ENCODE results near the gene UGT1A4. TPM values are rescaled to one million over a fixed set of nuclear protein-coding genes. Genes with fewer than 3 reads are reported as not detected.

The UGT1A4 gene
- total RNA-seq, 1 experiment from 2014 or later, result not detected

DNA sequence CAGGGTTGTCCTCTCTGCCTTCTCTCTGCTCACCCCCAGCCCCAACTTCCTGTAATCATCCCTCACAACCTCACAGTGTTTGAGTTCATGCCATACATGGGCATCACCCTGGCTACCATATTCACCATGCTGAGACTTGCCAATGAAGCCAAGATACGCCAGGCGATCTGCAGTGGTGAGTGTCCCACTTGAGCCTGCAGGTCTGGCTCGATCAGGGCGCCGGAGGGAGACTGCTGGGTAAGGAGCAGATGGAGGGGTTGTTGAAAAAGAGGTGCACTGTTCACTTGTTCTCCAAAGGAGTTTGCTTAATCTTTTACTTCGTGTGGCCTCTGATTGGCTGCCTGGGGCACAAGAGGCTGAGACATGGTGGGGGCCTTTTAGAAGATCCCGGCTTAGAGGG is 74.2 kb downstream of the UGT1A4 start:
- DNase-seq (ENCODE audit: unreplicated experiment), result no peak
- H3K36me3 Mint-ChIP-seq (ENCODE audit: insufficient read depth, unreplicated experiment), result no peaks in the 10 kb centered on the region
- no peak overlapping the region for H3K27ac Mint-ChIP-seq (ENCODE audit: low read depth, unreplicated experiment)
- CTCF ChIA-PET, result no interaction called here
- H3K4me3 Mint-ChIP-seq (ENCODE audit: unreplicated experiment), result no peak overlapping the region
- TF ChIP-seq, protein P1, sequence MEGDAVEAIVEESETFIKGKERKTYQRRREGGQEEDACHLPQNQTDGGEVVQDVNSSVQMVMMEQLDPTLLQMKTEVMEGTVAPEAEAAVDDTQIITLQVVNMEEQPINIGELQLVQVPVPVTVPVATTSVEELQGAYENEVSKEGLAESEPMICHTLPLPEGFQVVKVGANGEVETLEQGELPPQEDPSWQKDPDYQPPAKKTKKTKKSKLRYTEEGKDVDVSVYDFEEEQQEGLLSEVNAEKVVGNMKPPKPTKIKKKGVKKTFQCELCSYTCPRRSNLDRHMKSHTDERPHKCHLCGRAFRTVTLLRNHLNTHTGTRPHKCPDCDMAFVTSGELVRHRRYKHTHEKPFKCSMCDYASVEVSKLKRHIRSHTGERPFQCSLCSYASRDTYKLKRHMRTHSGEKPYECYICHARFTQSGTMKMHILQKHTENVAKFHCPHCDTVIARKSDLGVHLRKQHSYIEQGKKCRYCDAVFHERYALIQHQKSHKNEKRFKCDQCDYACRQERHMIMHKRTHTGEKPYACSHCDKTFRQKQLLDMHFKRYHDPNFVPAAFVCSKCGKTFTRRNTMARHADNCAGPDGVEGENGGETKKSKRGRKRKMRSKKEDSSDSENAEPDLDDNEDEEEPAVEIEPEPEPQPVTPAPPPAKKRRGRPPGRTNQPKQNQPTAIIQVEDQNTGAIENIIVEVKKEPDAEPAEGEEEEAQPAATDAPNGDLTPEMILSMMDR (IDR thresholded peaks at IDR 0.05; ENCODE audit: unreplicated experiment), result no peak
- H3K4me1 Mint-ChIP-seq (ENCODE audit: insufficient read depth, unreplicated experiment), result no peaks in the 10 kb centered on the region
- no TSS peak for BruUV-seq (replicated peaks)
- intact Hi-C loops (cut with micrococcal nuclease), result no loop called here
- POLR2A ChIA-PET, result interaction anchor here (0.5 kb wide), 1 partner anchor 59 kb away, joined by 3 read pairs; no protein-coding TSS in a partner anchor
- no peaks in the 10 kb centered on the region for H3K27me3 Mint-ChIP-seq (ENCODE audit: insufficient read depth, unreplicated experiment)
- H3K9me3 Mint-ChIP-seq (ENCODE audit: unreplicated experiment), result peaks cover 6% of the 10 kb centered on the region

DNA sequence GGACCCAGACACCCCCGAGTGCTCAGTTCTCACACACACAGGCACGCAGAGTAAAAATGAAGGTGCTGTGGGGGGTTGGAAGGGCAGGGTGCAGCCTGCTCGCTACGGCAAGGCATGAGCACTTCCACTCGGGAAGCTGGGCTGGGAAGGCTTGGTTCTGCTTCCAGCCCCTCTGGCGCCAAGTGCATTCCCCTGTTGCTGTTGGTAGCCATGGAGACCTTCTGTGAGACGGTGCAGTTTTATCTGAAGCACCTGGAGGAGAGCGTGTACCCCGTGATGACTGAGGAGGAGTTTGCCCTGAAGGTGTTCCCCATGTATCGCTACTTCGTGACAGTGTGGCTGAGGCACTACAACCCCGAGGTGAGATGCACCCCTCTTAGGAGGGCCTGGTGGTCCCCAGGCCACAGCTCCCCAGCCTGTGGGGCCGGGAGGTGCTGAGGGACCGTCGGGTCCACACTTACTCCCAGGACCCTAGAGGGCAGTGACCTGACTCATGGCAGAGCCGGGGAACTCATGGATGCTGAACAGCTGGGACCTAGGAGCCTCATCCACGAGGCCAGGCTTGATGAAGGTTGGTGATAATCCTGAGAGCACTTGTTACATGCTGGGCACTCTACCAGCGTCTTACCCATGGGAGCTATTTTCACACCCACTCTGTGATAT is 75.1 kb downstream of the UGT1A4 start:
- ChIA-PET POLR2A (no interaction called here), CTCF (no interaction called here)
- intact Hi-C loops (cut with micrococcal nuclease), result no loop called here

DNA sequence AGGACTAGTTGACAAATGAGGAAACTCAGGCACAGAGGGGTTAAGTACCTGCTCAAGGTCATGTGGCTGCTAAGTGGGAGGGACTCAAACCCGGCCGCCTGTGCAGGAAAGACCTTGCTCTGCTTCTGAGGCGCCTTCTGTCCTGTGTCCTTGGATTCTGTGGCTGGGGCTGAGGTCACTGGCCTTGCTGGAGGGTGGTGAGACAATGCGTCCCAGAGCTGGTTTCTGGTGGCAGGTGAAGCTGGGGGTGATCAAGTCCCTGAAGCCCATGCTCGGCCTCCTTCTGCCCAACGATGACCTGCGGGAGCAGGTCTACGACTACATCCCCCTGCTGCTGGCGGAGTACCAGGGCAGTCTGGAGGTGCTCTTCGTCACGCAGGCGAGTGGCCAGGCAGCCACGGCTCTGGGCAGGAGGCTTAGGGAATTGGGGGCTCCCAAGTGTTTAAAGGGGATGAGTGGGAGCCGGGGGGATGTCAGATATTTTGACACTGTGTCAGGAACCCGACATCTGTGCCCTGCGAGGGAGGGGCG is 75.7 kb downstream of the UGT1A4 start:
- ChIA-PET CTCF (no interaction called here), POLR2A (no interaction called here)
- intact Hi-C loops (cut with micrococcal nuclease), result no loop called here
- H3K4me3 Mint-ChIP-seq (ENCODE audit: unreplicated experiment), result no peak overlapping the region
- no peaks in the 10 kb centered on the region for H3K4me1 Mint-ChIP-seq (ENCODE audit: insufficient read depth, unreplicated experiment)
- no peak overlapping the region for H3K27ac Mint-ChIP-seq (ENCODE audit: low read depth, unreplicated experiment)
- no peaks in the 10 kb centered on the region for H3K36me3 Mint-ChIP-seq (ENCODE audit: insufficient read depth, unreplicated experiment)
- DNase-seq (ENCODE audit: unreplicated experiment), result no peak
- TF ChIP-seq, protein P1 (IDR thresholded peaks at IDR 0.05; ENCODE audit: unreplicated experiment), result no peak
- H3K9me3 Mint-ChIP-seq (ENCODE audit: unreplicated experiment), result peaks cover 6% of the 10 kb centered on the region
- no TSS peak for BruUV-seq (replicated peaks)
- peaks cover 10% of the 10 kb centered on the region for H3K27me3 Mint-ChIP-seq (ENCODE audit: insufficient read depth, unreplicated experiment)

More for the DNA sequence above, 75.1 kb downstream of the UGT1A4 start:
- no peaks in the 10 kb centered on the region for H3K4me1 Mint-ChIP-seq (ENCODE audit: insufficient read depth, unreplicated experiment)
- peaks cover 7% of the 10 kb centered on the region for H3K27me3 Mint-ChIP-seq (ENCODE audit: insufficient read depth, unreplicated experiment)
- H3K9me3 Mint-ChIP-seq (ENCODE audit: unreplicated experiment), result peaks cover 6% of the 10 kb centered on the region
- TF ChIP-seq, protein P1 (IDR thresholded peaks at IDR 0.05; ENCODE audit: unreplicated experiment), result no peak
- no peak overlapping the region for H3K27ac Mint-ChIP-seq (ENCODE audit: low read depth, unreplicated experiment)
- no TSS peak for BruUV-seq (replicated peaks)
- no peak overlapping the region for H3K4me3 Mint-ChIP-seq (ENCODE audit: unreplicated experiment)
- no peak for DNase-seq (ENCODE audit: unreplicated experiment)
- no peaks in the 10 kb centered on the region for H3K36me3 Mint-ChIP-seq (ENCODE audit: insufficient read depth, unreplicated experiment)

DNA sequence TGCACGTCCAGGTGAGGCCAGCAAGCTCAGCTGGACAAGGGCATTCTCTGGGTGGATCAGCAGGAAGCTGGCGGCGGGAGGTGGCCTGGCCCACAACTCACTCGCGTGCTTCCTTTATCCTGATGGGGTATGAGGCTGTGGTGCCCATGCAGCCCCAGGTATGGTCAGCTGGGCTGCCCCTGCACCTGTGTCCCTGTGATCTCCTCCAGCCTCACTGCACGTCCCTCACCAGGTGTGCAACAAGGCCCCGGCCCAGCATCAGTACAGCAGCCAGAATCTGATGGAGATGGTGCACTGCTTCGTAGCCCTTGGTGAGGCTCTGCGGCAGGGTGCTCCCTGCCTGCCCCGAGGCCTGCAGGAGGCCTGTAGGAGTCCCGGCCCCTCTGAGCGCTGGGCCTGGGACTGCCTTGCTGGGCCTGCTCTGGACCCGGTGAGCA is 77.2 kb downstream of the UGT1A4 start:
- TF ChIP-seq, protein P1 (IDR thresholded peaks at IDR 0.05; ENCODE audit: unreplicated experiment), result no peak
- ChIA-PET POLR2A (no interaction called here), CTCF (interaction anchor here (0.6 kb wide), 1 partner anchor 752 kb away, joined by 3 read pairs; no protein-coding TSS in a partner anchor)
- Mint-ChIP-seq H3K4me1 (ENCODE audit: insufficient read depth, unreplicated experiment) (peaks cover 6% of the 10 kb centered on the region), H3K27ac (ENCODE audit: low read depth, unreplicated experiment) (no peak overlapping the region), H3K9me3 (ENCODE audit: unreplicated experiment) (no peaks in the 10 kb centered on the region), H3K27me3 (ENCODE audit: insufficient read depth, unreplicated experiment) (peaks cover 10% of the 10 kb centered on the region), H3K4me3 (ENCODE audit: unreplicated experiment) (no peak overlapping the region), H3K36me3 (ENCODE audit: insufficient read depth, unreplicated experiment) (no peaks in the 10 kb centered on the region)
- BruUV-seq (replicated peaks), result no TSS peak
- no peak for DNase-seq (ENCODE audit: unreplicated experiment)
- intact Hi-C loops (cut with micrococcal nuclease), result no loop called here

Data from MCF 10A (cell line).